GM21381 (cell line): Measurements from ENCODE around the gene DDIT4.
"Not testable (repeated sequence)": the region's sequence is repeated elsewhere in the genome, so short reads cannot be mapped to it uniquely, and the experiment has no call there.

ENCODE experiments used
- ATAC-seq: cut with Tn5 transposase; IDR thresholded peaks from one replicate; pipeline ENCODE4 v1.9.1; 2021; ENCODE audit warnings: mild to moderate bottlenecking, moderate library complexity; ENCODE audit not compliant: unreplicated experiment

The DDIT4 gene

GRCh38 chr10:72265990-72266865 lies 7.5 kb upstream of the DDIT4 start:
- no peak for ATAC-seq

- ATAC-seq, result no peak
Observed at GRCh38 chr10:72267381-72267780, 6.3 kb upstream of the DDIT4 start.

- ATAC-seq, result no peak
Observed at GRCh38 chr10:72267819-72268399, 5.8 kb upstream of the DDIT4 start.

- ATAC-seq, result not testable (repeated sequence)
Observed at GRCh38 chr10:72268475-72269200, 5.1 kb upstream of the DDIT4 start.

- no peak for ATAC-seq
Observed at GRCh38 chr10:72270607-72271281, 3.0 kb upstream of the DDIT4 start.

GRCh38 chr10:72272689-72273409 lies 875 bp upstream of the DDIT4 start:
- peak; percentile 19 for ATAC-seq

- ATAC-seq, result peak; percentile 1
Observed at GRCh38 chr10:72274213-72274729, 547 bp downstream of the DDIT4 start.

- ATAC-seq, result no peak
Observed at GRCh38 chr10:72274730-72275350, 1.1 kb downstream of the DDIT4 start.

- no peak for ATAC-seq
Observed at GRCh38 chr10:72275351-72276012, 1.8 kb downstream of the DDIT4 start.

- ATAC-seq, result no peak
Observed at GRCh38 chr10:72276013-72276387, 2.3 kb downstream of the DDIT4 start.

- no peak for ATAC-seq
Observed at GRCh38 chr10:72276421-72277339, 3.0 kb downstream of the DDIT4 start.

- ATAC-seq, result no peak
Observed at GRCh38 chr10:72277340-72277995, 3.7 kb downstream of the DDIT4 start.

- no peak for ATAC-seq
Observed at GRCh38 chr10:72277996-72278667, 4.4 kb downstream of the DDIT4 start.

- no peak for ATAC-seq
Observed at GRCh38 chr10:72278668-72279393, 5.1 kb downstream of the DDIT4 start.

- ATAC-seq, result not testable (repeated sequence)
Observed at GRCh38 chr10:72279587-72279986, 5.9 kb downstream of the DDIT4 start.

- ATAC-seq, result no peak
Observed at GRCh38 chr10:72283131-72283530, 9.4 kb downstream of the DDIT4 start.
